Esophagus muscularis mucosa (tissue), 4 donors: ENCODE data around the gene ZBTB47. TPM values are rescaled to one million over a fixed set of nuclear protein-coding genes. Genes with fewer than 3 reads are reported as not detected.

Source experiments
- DNase-seq: peaks from one replicate; pipeline ENCODE4 v3.0.0-alpha.2; 2017; ENCODE audit errors: extremely low spot score
- H3K27ac ChIP-seq, 4 donors: fragments of 200-600 bp; sonication (generic); replicated peaks in 1 of 4; 1 replicate in 3 of 4; 2 replicates in 1 of 4; pipeline ENCODE4 v1.5.1; 2016 to 2019; ENCODE audit warnings: mild to moderate bottlenecking in 1 of 4
- H3K27me3 ChIP-seq, 4 donors: fragments of 200-600 bp; sonication (generic); one replicate each; pipeline versions ENCODE4 v1.5.1 to v1.6.0; 2016 to 2019
- H3K36me3 ChIP-seq, 4 donors: fragments of 200-600 bp; sonication (generic); one replicate each; pipeline ENCODE4 v1.5.1; 2016 to 2019
- H3K4me1 ChIP-seq, 4 donors: fragments of 200-600 bp; sonication (generic); one replicate each; pipeline ENCODE4 v1.5.1; 2016 to 2019
- H3K4me3 ChIP-seq, 4 donors: fragments of 200-600 bp; sonication (generic); 1 replicate in 2 of 4; 2 replicates in 2 of 4; pipeline ENCODE4 v1.5.1; 2016 to 2019; ENCODE audit warnings: mild to moderate bottlenecking in 4 of 4, moderate library complexity in 1 of 4
- H3K9me3 ChIP-seq, 4 donors: fragments of 200-600 bp; sonication (generic); 1 replicate in 3 of 4; 2 replicates in 1 of 4; pipeline ENCODE4 v1.5.1; 2016 to 2019
- CTCF ChIP-seq, 3 experiments: fragments of 200-600 bp in 2 of 3; fragments of 450-650 bp in 1 of 3; sonication (generic) in 2 of 3; IDR thresholded peaks; one replicate each; pipeline ENCODE4 v1.5.1; 2017 to 2019; ENCODE audit warnings: antibody characterized with exemption in 3 of 3, mild to moderate bottlenecking in 2 of 3, moderate library complexity in 1 of 3
- EP300 ChIP-seq: sonication (generic); formaldehyde crosslinking; IDR thresholded peaks from one replicate; pipeline ENCODE4 v1.6.1; 2017; ENCODE audit warnings: antibody characterized with exemption
- POLR2A ChIP-seq: fragments of 450-650 bp; IDR thresholded peaks from one replicate; pipeline ENCODE4 v1.6.1; 2017; ENCODE audit warnings: antibody characterized with exemption, moderate library complexity, mild to moderate bottlenecking, low read depth
- POLR2AphosphoS5 ChIP-seq, 2 donors: sonication (generic); formaldehyde crosslinking; IDR thresholded peaks; one replicate each; pipeline ENCODE4 v1.6.1; 2017; ENCODE audit warnings: antibody characterized with exemption in 2 of 2
- WGBS: methylation state at CpG from one replicate; pipeline ENCODE4 v1.1.5; 2018; 5-methylcytosine and 5-hydroxymethylcytosine counted together
- intact Hi-C: fragments of 100-400 bp; cut with DNase I; formaldehyde crosslinking; loops from one replicate; pipeline ENCODE4 v1.15.1; 2023
- total RNA-seq, 4 donors: library from RNA; depleted of rRNA; stranded (reverse); fragments of >200 nt; gene quantifications; one replicate each; pipeline versions ENCODE4 v1.1.0 to v1.2.1, GENCODE V29; 2016

The ZBTB47 gene
- total RNA-seq, 4 donors from 2014 or later: 75.4 to 137 (median 95.7) TPM

- no peak overlapping the region for H3K27ac ChIP-seq
Measured at GRCh38 chr3:42690766-42691680, 37.5 kb downstream of the ZBTB47 start.

GRCh38 chr3:42691816-42692666 lies 38.5 kb downstream of the ZBTB47 start:
- H3K4me1 ChIP-seq: no peaks in the 10 kb centered on the region
- no peak for TF ChIP-seq POLR2AphosphoS5 (IDR thresholded peaks at IDR 0.05)
- no peak for TF ChIP-seq POLR2A
- no peak for TF ChIP-seq EP300
- intact Hi-C loops: no loop called here
- H3K27me3 ChIP-seq: peaks cover 0 to 3% (median 0%) of the 10 kb centered on the region in 4 donors
- H3K4me3 ChIP-seq: no peak overlapping the region
- H3K27ac ChIP-seq: no peak overlapping the region
- H3K36me3 ChIP-seq: no peaks in the 10 kb centered on the region
- H3K9me3 ChIP-seq: no peaks in the 10 kb centered on the region
- no peak for DNase-seq
- 74% methylated on average over 9 of the region's 13 CpGs for WGBS

More at GRCh38 chr3:42690766-42691680, 37.5 kb downstream of the ZBTB47 start:
- Histone ChIP-seq H3K36me3 (no peaks in the 10 kb centered on the region), H3K9me3 (no peaks in the 10 kb centered on the region), H3K4me3 (no peak overlapping the region), H3K4me1 (peaks cover 0 to 9% (median 4%) of the 10 kb centered on the region in 4 donors), H3K27me3 (peaks cover 0 to 13% (median 0%) of the 10 kb centered on the region in 4 donors)
- TF ChIP-seq POLR2A: no peak
- no peak for TF ChIP-seq CTCF (IDR thresholded peaks at IDR 0.05)
- TF ChIP-seq EP300: no peak
- TF ChIP-seq POLR2AphosphoS5 (IDR thresholded peaks at IDR 0.05): no peak
- 75% methylated on average over 7 of the region's 10 CpGs for WGBS
- no peak for DNase-seq
- intact Hi-C loops: no loop called here

GRCh38 chr3:42692667-42693529 lies 39.4 kb downstream of the ZBTB47 start:
- WGBS: 92% methylated on average over 17 of the region's 17 CpGs
- intact Hi-C loops: no loop called here
- no peak for DNase-seq

GRCh38 chr3:42693530-42693930 lies 40.0 kb downstream of the ZBTB47 start:
- no peak for TF ChIP-seq POLR2A
- TF ChIP-seq EP300: no peak
- TF ChIP-seq CTCF (IDR thresholded peaks at IDR 0.05): no peak
- TF ChIP-seq POLR2AphosphoS5 (IDR thresholded peaks at IDR 0.05): no peak
- no peak overlapping the region for H3K4me3 ChIP-seq
- no peaks in the 10 kb centered on the region for H3K9me3 ChIP-seq
- H3K36me3 ChIP-seq: no peaks in the 10 kb centered on the region
- intact Hi-C loops: no loop called here
- no peaks in the 10 kb centered on the region for H3K27me3 ChIP-seq
- no peak for DNase-seq
- H3K27ac ChIP-seq: no peak overlapping the region
- no peaks in the 10 kb centered on the region for H3K4me1 ChIP-seq
- 91% methylated on average over 3 of the region's 4 CpGs for WGBS

More at GRCh38 chr3:42692667-42693529, 39.4 kb downstream of the ZBTB47 start:
- Histone ChIP-seq H3K4me1 (no peaks in the 10 kb centered on the region), H3K9me3 (no peaks in the 10 kb centered on the region), H3K27ac (no peak overlapping the region), H3K36me3 (no peaks in the 10 kb centered on the region), H3K27me3 (no peaks in the 10 kb centered on the region), H3K4me3 (no peak overlapping the region)
- no peak for TF ChIP-seq CTCF (IDR thresholded peaks at IDR 0.05)
- no peak for TF ChIP-seq POLR2AphosphoS5 (IDR thresholded peaks at IDR 0.05)
- TF ChIP-seq POLR2A: no peak
- TF ChIP-seq EP300: no peak
